Transverse colon (tissue), 4 donors: ENCODE measurements around the gene GRHPR.

ENCODE experiments used
- EP300 ChIP-seq: sonication (generic); formaldehyde crosslinking; IDR thresholded peaks from one replicate; pipeline ENCODE4 v1.6.1; 2017; ENCODE audit warnings: antibody characterized with exemption, low read depth
- POLR2A ChIP-seq: fragments of 450-650 bp; IDR thresholded peaks from one replicate; pipeline ENCODE4 v1.6.1; 2016; ENCODE audit warnings: antibody characterized with exemption, mild to moderate bottlenecking, moderate library complexity
- POLR2AphosphoS5 ChIP-seq, 3 donors: sonication (generic); formaldehyde crosslinking; IDR thresholded peaks; one replicate each; pipeline ENCODE4 v1.6.1; 2016; ENCODE audit warnings: antibody characterized with exemption in 3 of 3
- TF ChIP-seq, protein P1 (sequence below), 5 experiments: fragments of 200-600 bp in 3 of 5; fragments of 450-650 bp in 2 of 5; sonication (generic) in 3 of 5; IDR thresholded peaks; 1 replicate in 2 of 5; 2 replicates in 3 of 5; pipeline ENCODE4 v1.5.1; 2016 to 2017; ENCODE audit warnings: antibody characterized with exemption in 5 of 5, inconsistent platforms in 3 of 5, mild to moderate bottlenecking in 2 of 5, moderate library complexity in 1 of 5

DNA sequence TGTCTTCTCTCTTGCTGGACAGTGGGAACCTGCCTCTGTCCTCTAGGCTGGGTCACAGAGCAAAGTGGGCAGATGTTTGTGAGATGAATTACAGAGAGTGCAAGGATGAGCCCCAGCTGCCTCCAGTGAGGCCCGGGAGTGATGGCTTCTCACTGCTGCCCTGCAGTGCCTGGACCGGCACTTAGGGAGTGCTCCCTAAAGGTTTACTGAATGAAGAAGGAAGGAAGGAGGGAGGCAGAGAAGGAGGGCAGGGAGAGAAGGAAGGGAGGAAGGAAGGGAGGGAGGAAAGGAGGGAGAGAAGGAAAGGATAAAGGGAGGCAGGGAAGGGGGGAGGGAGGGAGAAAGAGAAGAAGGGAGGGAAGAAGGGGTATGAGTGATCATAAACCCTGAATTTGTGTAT lies 42.7 kb upstream of the GRHPR start:
- TF ChIP-seq POLR2AphosphoS5 (IDR thresholded peaks at IDR 0.05): no peak
- no peak for TF ChIP-seq POLR2A
- TF ChIP-seq, protein P1, sequence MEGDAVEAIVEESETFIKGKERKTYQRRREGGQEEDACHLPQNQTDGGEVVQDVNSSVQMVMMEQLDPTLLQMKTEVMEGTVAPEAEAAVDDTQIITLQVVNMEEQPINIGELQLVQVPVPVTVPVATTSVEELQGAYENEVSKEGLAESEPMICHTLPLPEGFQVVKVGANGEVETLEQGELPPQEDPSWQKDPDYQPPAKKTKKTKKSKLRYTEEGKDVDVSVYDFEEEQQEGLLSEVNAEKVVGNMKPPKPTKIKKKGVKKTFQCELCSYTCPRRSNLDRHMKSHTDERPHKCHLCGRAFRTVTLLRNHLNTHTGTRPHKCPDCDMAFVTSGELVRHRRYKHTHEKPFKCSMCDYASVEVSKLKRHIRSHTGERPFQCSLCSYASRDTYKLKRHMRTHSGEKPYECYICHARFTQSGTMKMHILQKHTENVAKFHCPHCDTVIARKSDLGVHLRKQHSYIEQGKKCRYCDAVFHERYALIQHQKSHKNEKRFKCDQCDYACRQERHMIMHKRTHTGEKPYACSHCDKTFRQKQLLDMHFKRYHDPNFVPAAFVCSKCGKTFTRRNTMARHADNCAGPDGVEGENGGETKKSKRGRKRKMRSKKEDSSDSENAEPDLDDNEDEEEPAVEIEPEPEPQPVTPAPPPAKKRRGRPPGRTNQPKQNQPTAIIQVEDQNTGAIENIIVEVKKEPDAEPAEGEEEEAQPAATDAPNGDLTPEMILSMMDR (IDR thresholded peaks at IDR 0.05): no peak
- no peak for TF ChIP-seq EP300
